Measurements from ENCODE around the gene ALDH1A3.
A peak's percentile ranks its signal among the peaks of the same experiment; 100 is the strongest.

ALDH1A3 gene

GRCh38 chr15:100877551-100877950 is 2.1 kb upstream of the ALDH1A3 start:
- TF ChIP-seq CTCF (IDR thresholded peaks at IDR 0.05), result no peak
- no peak overlapping the region for H3K4me3 ChIP-seq
- DNase-seq (ENCODE audit: low spot score), result no peak
- no peak overlapping the region for H3K27ac ChIP-seq

GRCh38 chr15:100878130-100878529 is 1.5 kb upstream of the ALDH1A3 start:
- no peak overlapping the region for H3K27ac ChIP-seq
- no peak for TF ChIP-seq CTCF (IDR thresholded peaks at IDR 0.05)
- H3K4me3 ChIP-seq, result no peak overlapping the region
- DNase-seq (ENCODE audit: low spot score), result no peak

DNA sequence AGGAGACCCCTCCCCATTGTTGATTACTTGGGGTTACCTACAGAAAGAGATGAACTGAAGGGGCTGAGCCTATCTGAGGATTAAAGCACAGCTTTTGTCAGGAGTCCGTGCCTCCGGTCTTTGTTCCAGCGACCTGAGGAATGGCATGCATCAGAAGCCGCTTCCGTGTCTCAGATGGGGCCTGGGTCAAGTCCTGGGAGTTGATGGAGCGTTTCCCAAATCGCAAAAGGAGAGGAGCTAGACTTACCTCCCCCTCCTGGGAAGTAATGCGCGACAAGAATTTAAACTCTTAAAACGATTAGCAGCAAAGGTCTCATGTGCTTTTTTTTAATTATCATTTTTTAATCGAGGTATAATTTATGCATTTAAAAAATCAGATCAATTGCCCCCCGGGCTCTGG is 983 bp upstream of the ALDH1A3 start:
- H3K4me3 ChIP-seq, result peak overlapping the region; percentile 79
- no peak for TF ChIP-seq CTCF (IDR thresholded peaks at IDR 0.05)
- no peak overlapping the region for H3K27ac ChIP-seq
- no peak for DNase-seq (ENCODE audit: low spot score)

- TF ChIP-seq CTCF (IDR thresholded peaks at IDR 0.05), result no peak
- no peak overlapping the region for H3K27ac ChIP-seq
- H3K4me3 ChIP-seq, result peak overlapping the region; percentile 79
- DNase-seq (ENCODE audit: low spot score), result no peak
Observed at GRCh38 chr15:100879061-100879463, 569 bp upstream of the ALDH1A3 start.

DNA sequence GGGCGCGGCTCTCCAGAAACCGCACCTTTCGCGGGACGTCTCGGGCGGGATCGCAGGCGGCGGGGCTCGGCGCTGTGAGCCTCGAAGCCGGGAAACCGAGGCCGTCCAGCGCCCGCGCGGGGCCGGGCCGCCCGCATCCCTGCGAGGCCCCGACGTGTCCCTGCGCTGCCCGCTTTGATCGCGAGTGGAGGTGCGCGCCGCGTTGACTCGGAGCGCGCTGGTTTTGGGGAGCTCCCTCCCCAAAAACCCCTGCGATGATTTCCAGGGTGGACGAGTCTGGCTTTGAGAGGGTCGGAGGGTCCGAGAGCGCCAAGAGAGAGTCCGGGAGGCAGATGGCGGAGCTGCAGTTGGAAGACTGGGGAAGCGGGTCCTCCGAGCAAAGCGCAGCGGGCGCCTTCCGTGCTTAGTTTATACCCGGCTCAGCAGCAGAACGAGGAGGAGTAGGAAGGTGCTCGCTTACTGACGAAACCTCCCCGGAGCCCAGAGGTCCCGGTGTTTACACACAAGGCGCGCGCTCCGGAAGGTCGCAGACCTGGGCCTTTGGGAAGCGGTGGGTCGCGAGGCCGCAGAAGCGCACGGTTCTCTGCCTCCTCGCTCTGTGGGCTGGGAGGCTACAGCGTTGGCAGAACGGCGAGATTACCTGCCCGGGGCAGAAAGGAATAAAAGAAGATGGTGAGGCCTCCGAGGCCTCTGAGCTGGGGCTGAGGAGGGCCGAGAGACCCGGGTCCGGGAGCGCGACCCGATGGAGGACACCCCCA is 687 bp downstream of the ALDH1A3 start:
- Histone ChIP-seq H3K4me3 (peak overlapping the region; percentile 79), H3K27ac (no peak overlapping the region)
- no peak for TF ChIP-seq CTCF (IDR thresholded peaks at IDR 0.05)
- no peak for DNase-seq (ENCODE audit: low spot score)

DNA sequence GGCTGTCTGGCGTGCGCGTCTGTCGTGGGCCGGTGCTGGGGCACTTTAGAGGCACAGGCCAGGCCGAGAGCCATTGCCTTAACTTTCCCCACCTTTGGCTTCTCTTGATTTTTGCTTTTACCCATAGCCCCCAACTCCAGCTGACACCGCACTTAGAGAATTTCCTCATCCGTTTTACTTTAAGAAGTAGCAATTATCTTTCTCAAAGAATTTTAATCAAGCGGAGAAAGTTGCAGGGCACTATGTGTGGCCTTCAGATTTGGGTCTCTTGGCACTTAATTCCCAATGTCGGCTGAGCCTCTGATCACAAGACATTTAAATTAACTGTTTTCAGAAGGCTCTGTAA is 1.2 kb downstream of the ALDH1A3 start:
- TF ChIP-seq CTCF (IDR thresholded peaks at IDR 0.05), result no peak
- DNase-seq (ENCODE audit: low spot score), result no peak
- H3K27ac ChIP-seq, result no peak overlapping the region
- H3K4me3 ChIP-seq, result no peak overlapping the region

- no peak overlapping the region for H3K27ac ChIP-seq
- no peak for DNase-seq (ENCODE audit: low spot score)
- no peak for TF ChIP-seq CTCF (IDR thresholded peaks at IDR 0.05)
- H3K4me3 ChIP-seq, result no peak overlapping the region
Observed at GRCh38 chr15:100881573-100882336, 2.1 kb downstream of the ALDH1A3 start.

Measured in coronary artery (tissue), 2 donors.